Skeletal muscle satellite cell (primary cell): ENCODE data around the gene AMBRA1.
A peak's percentile ranks its signal among the peaks of the same experiment; 100 is the strongest.

Source experiments
- H3K27me3 ChIP-seq: 2 replicates; pipeline ENCODE4 v1.7.0; 2013; ENCODE audit warnings: low read length; ENCODE audit not compliant: control insufficient read depth, insufficient read depth
- H3K36me3 ChIP-seq: 2 replicates; pipeline ENCODE4 v1.7.0; 2013; ENCODE audit warnings: mild to moderate bottlenecking, control low read depth, low read length; ENCODE audit not compliant: insufficient read depth
- H3K4me1 ChIP-seq: 2 replicates; pipeline ENCODE4 v1.7.0; 2013; ENCODE audit warnings: low read length; ENCODE audit not compliant: control insufficient read depth, insufficient read depth
- H3K4me2 ChIP-seq: 2 replicates; pipeline ENCODE4 v1.7.0; 2013; ENCODE audit warnings: mild to moderate bottlenecking, low read length
- H3K4me3 ChIP-seq: 2 replicates; pipeline ENCODE4 v1.7.0; 2013; ENCODE audit warnings: low read length
- H3K9ac ChIP-seq: 2 replicates; pipeline ENCODE4 v1.7.0; 2013; ENCODE audit warnings: mild to moderate bottlenecking, low read depth, low read length, moderate library complexity
- H3K9me3 ChIP-seq: replicated peaks from 2 replicates; pipeline ENCODE4 v1.7.0; 2013; ENCODE audit warnings: mild to moderate bottlenecking, control low read depth, low read length

AMBRA1 gene

GRCh38 chr11:46363455-46364005 is 230.3 kb downstream of the AMBRA1 start:
- peak overlapping the region; percentile 93 for H3K4me2 ChIP-seq
- peaks cover 46% of the 10 kb centered on the region for H3K4me1 ChIP-seq
- no peaks in the 10 kb centered on the region for H3K27me3 ChIP-seq
- H3K36me3 ChIP-seq = peaks cover 7% of the 10 kb centered on the region
- H3K9ac ChIP-seq = peak overlapping the region; percentile 87
- H3K4me3 ChIP-seq = peak overlapping the region; percentile 66
- no peaks in the 10 kb centered on the region for H3K9me3 ChIP-seq

GRCh38 chr11:46363031-46363407 is 230.8 kb downstream of the AMBRA1 start:
- H3K9ac ChIP-seq = peak overlapping the region; percentile 87
- peak overlapping the region; percentile 93 for H3K4me2 ChIP-seq
- H3K36me3 ChIP-seq = peaks cover 7% of the 10 kb centered on the region
- peaks cover 46% of the 10 kb centered on the region for H3K4me1 ChIP-seq
- no peaks in the 10 kb centered on the region for H3K27me3 ChIP-seq
- H3K4me3 ChIP-seq = peak overlapping the region; percentile 66
- H3K9me3 ChIP-seq = no peaks in the 10 kb centered on the region

GRCh38 chr11:46362156-46363030 is 231.4 kb downstream of the AMBRA1 start:
- H3K4me1 ChIP-seq = peaks cover 43% of the 10 kb centered on the region
- H3K9ac ChIP-seq = peak overlapping the region; percentile 87

GRCh38 chr11:46361283-46362155 is 232.3 kb downstream of the AMBRA1 start:
- peaks cover 7% of the 10 kb centered on the region for H3K36me3 ChIP-seq
- peak overlapping the region; percentile 55 for H3K4me3 ChIP-seq
- H3K9me3 ChIP-seq = no peaks in the 10 kb centered on the region
- peak overlapping the region; percentile 93 for H3K4me2 ChIP-seq
- no peaks in the 10 kb centered on the region for H3K27me3 ChIP-seq
- peak overlapping the region; percentile 87 for H3K9ac ChIP-seq
- peaks cover 48% of the 10 kb centered on the region for H3K4me1 ChIP-seq

More at GRCh38 chr11:46362156-46363030, 231.4 kb downstream of the AMBRA1 start:
- Histone ChIP-seq H3K36me3 (peaks cover 7% of the 10 kb centered on the region), H3K27me3 (no peaks in the 10 kb centered on the region), H3K4me2 (peak overlapping the region; percentile 93), H3K4me3 (peak overlapping the region; percentile 66), H3K9me3 (no peaks in the 10 kb centered on the region)

GRCh38 chr11:46360878-46361277 is 232.9 kb downstream of the AMBRA1 start:
- peak overlapping the region; percentile 93 for H3K4me2 ChIP-seq
- H3K4me1 ChIP-seq = peaks cover 48% of the 10 kb centered on the region
- H3K27me3 ChIP-seq = no peaks in the 10 kb centered on the region
- peak overlapping the region; percentile 55 for H3K4me3 ChIP-seq
- peaks cover 7% of the 10 kb centered on the region for H3K36me3 ChIP-seq
- no peaks in the 10 kb centered on the region for H3K9me3 ChIP-seq
- peak overlapping the region; percentile 87 for H3K9ac ChIP-seq

- Histone ChIP-seq H3K4me2 (no peak overlapping the region), H3K4me3 (no peak overlapping the region), H3K4me1 (peaks cover 48% of the 10 kb centered on the region), H3K27me3 (no peaks in the 10 kb centered on the region), H3K9me3 (no peaks in the 10 kb centered on the region), H3K9ac (no peak overlapping the region), H3K36me3 (peaks cover 7% of the 10 kb centered on the region)
Measured at GRCh38 chr11:46359953-46360352, 233.9 kb downstream of the AMBRA1 start.

GRCh38 chr11:46357483-46357936 is 236.3 kb downstream of the AMBRA1 start:
- Histone ChIP-seq H3K9ac (no peak overlapping the region), H3K9me3 (no peaks in the 10 kb centered on the region), H3K27me3 (no peaks in the 10 kb centered on the region), H3K4me2 (no peak overlapping the region), H3K4me1 (peaks cover 39% of the 10 kb centered on the region), H3K4me3 (no peak overlapping the region), H3K36me3 (no peaks in the 10 kb centered on the region)

GRCh38 chr11:46356924-46357482 is 236.8 kb downstream of the AMBRA1 start:
- no peak overlapping the region for H3K4me3 ChIP-seq
- H3K9me3 ChIP-seq = no peaks in the 10 kb centered on the region
- no peaks in the 10 kb centered on the region for H3K36me3 ChIP-seq
- peaks cover 37% of the 10 kb centered on the region for H3K4me1 ChIP-seq
- no peak overlapping the region for H3K4me2 ChIP-seq
- H3K27me3 ChIP-seq = no peaks in the 10 kb centered on the region
- no peak overlapping the region for H3K9ac ChIP-seq

- Histone ChIP-seq H3K27me3 (no peaks in the 10 kb centered on the region), H3K4me3 (no peak overlapping the region), H3K4me1 (peaks cover 32% of the 10 kb centered on the region), H3K36me3 (no peaks in the 10 kb centered on the region), H3K9ac (no peak overlapping the region), H3K4me2 (no peak overlapping the region), H3K9me3 (no peaks in the 10 kb centered on the region)
Measured at GRCh38 chr11:46353698-46354097, 240.1 kb downstream of the AMBRA1 start.

- peaks cover 39% of the 10 kb centered on the region for H3K4me1 ChIP-seq
- H3K4me2 ChIP-seq = peak overlapping the region; percentile 14
- H3K36me3 ChIP-seq = no peaks in the 10 kb centered on the region
- no peak overlapping the region for H3K9ac ChIP-seq
- H3K9me3 ChIP-seq = no peaks in the 10 kb centered on the region
- H3K27me3 ChIP-seq = no peaks in the 10 kb centered on the region
- H3K4me3 ChIP-seq = no peak overlapping the region
Measured at GRCh38 chr11:46352063-46352841, 241.6 kb downstream of the AMBRA1 start.
